NCI-H82 (cell line): ENCODE measurements around the gene AATK.

Experiments used
- DNase-seq: peaks from one replicate; lab custom pipeline; 2025; lab: John Stamatoyannopoulos, UW

The AATK gene

DNA sequence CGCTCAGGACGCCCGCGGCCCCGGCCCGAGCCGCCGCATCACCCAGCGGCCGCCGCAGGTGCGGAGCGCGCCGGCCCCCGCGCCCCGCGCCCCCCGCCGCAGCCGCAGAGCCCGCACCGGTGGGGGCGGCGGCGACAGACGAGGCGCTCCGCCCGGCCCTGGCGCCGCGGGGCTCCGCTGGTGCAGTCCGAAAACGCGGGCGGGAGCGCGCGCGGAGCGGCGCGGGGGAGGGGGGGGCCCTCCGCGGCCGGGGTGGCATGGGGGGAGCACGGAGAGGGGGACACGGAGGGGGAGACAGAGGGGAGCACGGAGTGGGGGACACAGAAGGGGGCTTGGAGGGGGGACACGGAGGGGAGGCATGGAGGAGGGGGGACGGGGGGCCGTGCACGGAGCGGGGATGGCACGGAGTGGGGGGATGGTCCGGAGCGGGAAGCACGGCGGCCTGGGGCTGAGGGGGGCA lies at the start of gene AATK:
Gene AATK, minus strand, starts transcription at position 189 of the 460 bp plus-strand sequence. CDS start 229 bp downstream, outside the sequence.
- no peak for DNase-seq

- no peak for DNase-seq
These were observed 48.0 kb upstream of the AATK start for GRCh38 chr17:81213978-81214377.

DNA sequence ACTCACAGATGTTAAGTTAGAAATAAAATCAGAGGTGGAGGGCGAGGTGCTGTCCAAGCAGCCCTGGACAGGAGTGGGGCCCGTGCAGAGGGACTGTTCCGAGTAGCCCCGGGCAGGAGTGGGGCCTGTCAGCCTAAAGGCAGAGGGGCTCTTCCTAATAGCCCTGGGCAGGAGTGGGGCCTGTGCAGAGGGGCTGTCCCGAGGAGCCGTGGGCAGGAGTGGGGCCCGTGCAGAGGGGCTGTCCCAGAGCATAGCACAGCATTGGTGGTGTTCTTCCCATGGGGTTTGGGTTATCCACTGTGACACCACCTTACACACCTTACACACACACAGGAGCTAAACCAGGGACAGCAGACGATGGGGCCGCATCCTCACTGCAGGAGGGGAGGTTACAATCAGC lies 46.3 kb upstream of the AATK start:
- DNase-seq: no peak

GRCh38 chr17:81210868-81211267 lies 44.8 kb upstream of the AATK start:
- DNase-seq: no peak

GRCh38 chr17:81210466-81210865 lies 44.4 kb upstream of the AATK start:
- no peak for DNase-seq

DNA sequence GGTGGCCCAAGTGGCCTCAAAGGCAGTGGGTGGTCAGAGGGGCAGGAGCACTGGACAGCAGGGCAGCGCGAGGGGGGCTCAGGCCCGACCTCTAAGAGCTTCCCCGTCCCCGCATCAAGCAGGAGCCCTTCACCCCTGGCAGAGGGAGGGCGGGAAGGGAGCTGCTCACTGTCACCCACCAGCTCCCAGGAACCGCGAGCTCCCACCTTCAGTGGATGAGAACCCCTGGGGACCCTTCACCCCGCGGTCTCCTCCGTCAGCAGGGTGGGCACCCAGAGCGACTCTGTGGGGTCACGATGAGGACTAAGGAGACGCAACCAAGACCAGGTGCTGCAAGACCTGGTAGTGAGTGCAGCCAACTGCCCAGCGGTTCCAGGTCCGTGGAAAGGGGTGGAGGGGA lies 43.1 kb upstream of the AATK start:
- DNase-seq: no peak

GRCh38 chr17:81208651-81209050 lies 42.6 kb upstream of the AATK start:
- no peak for DNase-seq

DNA sequence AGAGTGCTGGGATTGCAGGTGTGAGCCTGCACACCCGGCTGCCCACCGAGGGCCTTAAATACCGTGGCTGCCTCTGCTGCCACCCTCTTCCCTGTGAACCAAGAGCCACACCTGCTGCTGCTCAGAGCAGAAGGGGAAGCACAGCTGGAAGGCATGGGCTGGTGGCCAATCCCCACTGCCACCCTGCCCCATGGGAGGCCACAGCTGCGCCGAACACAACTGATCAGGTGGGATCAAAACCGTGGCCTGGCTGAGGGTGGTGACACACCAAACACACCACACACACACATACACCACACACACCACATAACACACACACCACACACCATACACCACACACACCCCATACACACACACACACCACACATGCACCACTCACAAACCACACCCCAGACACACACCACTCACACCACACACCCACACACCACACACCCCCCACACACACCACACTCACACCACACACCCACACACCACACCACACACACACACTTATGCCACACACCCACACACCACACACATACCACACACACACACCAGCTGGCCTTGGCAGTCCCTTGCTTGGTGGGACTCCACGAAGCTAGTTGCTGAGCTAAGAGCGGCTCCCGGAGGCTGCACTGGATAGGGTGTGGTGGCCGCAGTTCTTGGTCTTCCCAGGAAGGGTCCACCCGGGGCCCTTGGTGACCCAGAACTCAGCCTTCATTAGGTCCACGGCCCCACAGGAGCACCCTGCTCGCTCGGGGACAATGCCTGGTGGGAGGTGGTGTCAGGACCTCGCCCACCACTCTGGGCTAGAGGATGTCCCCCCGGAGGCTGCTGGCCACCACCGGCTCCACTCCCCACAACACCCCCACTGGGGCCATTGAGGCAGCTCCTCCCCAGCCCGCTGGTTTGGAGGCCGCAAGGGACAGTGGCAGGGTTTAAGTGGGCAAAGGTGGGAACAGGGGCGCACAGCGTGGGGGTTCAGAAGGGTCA lies 41.9 kb upstream of the AATK start:
- no peak for DNase-seq

GRCh38 chr17:81206657-81207056 lies 40.6 kb upstream of the AATK start:
- no peak for DNase-seq

DNA sequence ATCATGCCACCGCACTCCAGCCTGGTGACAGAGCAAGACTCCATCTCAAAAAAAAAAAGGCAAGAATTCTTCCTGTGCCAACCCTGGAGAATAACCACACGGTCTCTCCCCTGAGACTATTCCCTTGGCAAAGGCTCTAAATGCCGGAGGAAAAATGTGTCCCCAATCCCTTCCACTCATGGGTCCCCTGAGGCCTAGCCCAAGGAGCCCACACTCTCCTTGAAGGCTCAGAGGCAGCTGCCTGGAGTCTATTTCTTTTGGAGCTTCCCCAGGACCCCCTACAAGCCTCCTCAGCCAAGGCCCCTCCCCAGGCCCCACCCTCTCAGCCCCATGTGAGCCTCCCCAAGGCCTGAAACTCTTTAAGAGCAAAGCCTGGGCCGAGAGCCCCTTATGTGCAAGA lies 40.1 kb upstream of the AATK start:
- no peak for DNase-seq

GRCh38 chr17:81204578-81204977 lies 38.6 kb upstream of the AATK start:
- no peak for DNase-seq

DNA sequence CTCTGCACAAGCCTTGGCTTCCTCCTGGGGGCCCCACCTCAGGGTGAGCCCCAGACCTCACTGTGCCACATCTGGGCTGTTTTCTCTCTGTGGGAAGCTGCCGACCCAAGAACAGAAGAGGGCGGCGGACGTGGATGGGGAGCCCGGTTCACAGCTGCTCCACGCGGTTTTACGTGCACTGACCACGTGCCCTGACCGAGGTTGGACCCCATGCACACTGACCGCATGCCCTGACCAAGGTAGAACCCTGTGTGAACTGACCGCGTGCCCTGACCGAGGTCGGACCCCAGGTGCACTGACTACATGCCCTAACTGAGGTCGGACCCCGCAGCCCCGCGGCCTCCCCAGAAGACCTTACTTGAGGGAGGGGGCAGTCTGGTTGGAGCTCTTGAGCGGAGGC lies 37.1 kb upstream of the AATK start:
- DNase-seq: no peak

DNA sequence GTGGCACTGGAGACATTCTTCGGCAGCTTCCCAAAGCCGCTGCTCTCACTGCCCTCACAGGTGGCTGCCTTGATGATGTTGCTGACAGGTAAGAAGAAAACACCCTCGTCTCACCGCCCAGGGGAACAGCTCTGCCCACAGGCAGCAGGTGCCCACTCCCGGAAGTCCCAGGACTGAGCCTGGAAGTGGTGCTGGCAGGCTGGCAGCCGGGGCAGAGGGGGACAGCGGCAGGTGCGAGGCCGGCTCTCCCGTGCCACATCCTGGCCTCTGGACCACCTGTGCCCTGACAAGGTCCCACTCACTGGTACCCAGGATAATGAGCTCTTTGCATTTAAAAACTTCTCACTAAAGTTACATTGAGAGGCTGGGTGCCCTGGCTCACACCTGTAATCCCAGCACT lies 36.3 kb upstream of the AATK start:
- DNase-seq: no peak

GRCh38 chr17:81200695-81201580 lies 34.9 kb upstream of the AATK start:
- DNase-seq: peak; percentile 80

GRCh38 chr17:81200201-81200600 lies 34.2 kb upstream of the AATK start:
- DNase-seq: no peak

- no peak for DNase-seq
These were observed 33.4 kb upstream of the AATK start for GRCh38 chr17:81199482-81199830.

GRCh38 chr17:81198826-81199481 lies 32.9 kb upstream of the AATK start:
- DNase-seq: no peak

- DNase-seq: no peak
These were observed 31.9 kb upstream of the AATK start for GRCh38 chr17:81197831-81198490.

- no peak for DNase-seq
These were observed 31.4 kb upstream of the AATK start for GRCh38 chr17:81197409-81197795.

DNA sequence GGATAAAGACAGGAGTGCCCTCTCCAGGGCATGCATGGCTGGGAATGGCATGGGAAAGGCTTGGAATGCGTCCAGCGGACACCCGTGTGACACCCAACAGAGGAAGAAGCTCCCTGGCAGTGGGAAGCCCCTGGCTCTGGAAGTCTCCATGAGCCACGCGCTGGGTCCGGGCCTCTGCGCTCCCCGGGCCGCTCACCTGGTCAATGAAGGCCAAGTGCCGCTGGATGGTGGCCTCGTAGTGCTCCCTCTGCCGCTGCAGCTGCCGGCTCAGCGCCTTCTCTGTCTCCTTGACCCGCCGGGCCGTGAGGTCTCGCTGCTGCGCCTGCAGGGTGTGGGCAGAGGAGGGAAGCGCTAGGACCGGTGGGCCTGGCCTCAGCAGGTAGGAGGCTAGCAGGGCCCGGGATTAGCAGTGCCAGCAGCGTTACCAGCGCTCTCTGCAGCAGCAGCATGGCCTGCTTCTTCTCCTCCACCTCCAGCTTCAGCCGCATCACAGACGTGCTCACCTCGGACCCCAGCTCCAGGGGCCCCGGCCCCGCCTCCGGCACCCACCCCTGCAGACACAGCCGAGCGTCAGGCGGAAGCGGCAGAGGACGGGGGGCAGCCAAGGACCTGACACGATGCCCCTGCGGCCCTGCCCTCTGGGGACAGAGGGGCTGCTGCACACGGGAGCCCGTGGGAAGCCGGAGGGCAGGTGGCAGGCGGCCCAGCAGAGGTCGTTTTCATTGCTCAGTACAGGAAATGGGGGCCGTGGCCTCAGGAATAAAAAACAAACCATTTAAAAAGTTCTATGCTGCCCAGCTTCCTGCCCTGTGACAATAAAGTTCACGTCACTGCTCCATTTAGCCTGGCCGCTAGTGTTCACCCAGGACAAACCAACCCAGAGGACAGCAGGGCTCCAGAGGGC lies 30.7 kb upstream of the AATK start:
- no peak for DNase-seq
